Stimulated activated CD4-positive, alpha-beta T cell treated with anti-CD3 and anti-CD28 coated beads, Interleukin-1b, Interleukin-23, amount 100 ng/mL, for 48 hours (primary cell): ENCODE data around the gene ZKSCAN2.
A peak's percentile ranks its signal among the peaks of the same experiment; 100 is the strongest.

Source experiments
- DNase-seq: peaks from one replicate; pipeline ENCODE4 v3.0.0-alpha.2; 2020

Gene ZKSCAN2

GRCh38 chr16:25257470-25257955, at the start of gene ZKSCAN2:
ZKSCAN2 (minus strand) TSS chr16:25257845; CDS start chr16:25257127, 718 bp downstream.
- peak; percentile 86 for DNase-seq

- no peak for DNase-seq
Observed at GRCh38 chr16:25299792-25300590, 42.3 kb upstream of the ZKSCAN2 start.

GRCh38 chr16:25298165-25298872, 40.7 kb upstream of the ZKSCAN2 start:
- no peak for DNase-seq

DNA sequence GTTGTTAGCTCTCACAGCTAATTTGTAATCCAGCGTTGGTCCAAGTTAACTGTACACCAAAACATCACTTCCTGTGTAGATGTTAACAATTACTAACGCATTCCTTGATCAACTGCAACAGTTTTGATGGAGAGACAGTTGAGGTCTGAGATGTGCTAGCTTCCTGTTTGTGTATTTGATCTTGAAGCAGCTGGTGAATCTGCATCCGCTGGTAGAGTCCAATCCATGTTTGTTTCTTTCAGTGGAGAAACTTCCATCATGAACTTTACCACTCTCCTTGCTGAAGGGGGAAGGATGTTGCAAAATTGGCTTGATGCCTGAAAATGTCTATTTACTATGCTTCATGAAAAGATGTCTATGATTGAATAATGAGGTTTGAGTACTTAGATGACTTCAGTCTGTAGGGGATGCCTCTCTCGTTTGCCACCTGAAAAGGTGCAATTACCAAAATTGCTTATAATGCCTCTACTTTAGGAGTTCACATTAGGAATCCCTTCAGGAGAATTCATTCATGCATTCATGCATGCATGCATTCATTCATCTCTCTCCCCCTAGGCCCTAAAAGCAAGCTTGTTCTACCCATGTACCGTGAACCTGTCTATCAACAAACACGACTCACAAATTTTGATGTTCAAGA, 39.6 kb upstream of the ZKSCAN2 start:
- DNase-seq, result no peak

DNA sequence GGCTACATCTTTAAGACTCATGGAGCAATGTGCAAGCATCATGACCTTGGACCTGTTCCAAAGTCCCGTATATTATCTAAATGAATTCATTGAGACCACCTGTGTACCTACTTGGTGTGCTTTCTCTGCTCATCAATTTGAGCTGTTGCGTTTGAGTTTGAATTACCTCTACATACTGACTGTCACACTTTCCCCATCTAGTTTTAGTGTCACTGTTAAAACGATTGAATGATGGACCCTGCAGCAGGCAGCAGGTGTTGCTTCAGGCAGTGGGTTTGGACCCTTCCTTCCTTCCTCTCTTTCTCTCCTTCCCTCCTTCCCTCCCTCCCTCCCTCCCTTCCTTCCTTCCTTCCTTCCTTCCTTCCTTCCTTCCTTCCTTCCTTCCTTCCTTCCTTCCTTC, 33.9 kb upstream of the ZKSCAN2 start:
- DNase-seq, result no peak

DNA sequence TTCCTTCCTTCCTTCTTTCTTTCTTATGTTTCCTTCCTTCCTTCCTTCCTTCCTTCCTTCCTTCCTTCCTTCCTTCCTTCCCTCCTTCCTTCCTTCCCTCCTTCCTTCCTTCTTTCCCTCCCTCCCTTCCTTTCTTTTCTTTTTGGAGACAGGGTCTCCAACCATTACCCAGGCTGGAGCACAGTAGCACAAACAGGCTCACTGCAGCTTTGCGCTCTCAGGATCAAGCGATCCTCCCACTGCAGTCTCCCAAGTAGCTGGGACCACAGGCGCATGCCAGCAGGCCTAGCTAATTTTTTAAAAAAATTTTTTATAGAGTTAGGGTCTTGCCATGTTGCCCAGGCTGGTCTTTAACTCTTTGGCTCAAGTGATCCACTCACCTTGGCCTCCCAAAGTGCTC, 31.8 kb upstream of the ZKSCAN2 start:
- no peak for DNase-seq

- no peak for DNase-seq
Observed at GRCh38 chr16:25279491-25279890, 21.8 kb upstream of the ZKSCAN2 start.

- DNase-seq, result no peak
Observed at GRCh38 chr16:25271421-25271820, 13.8 kb upstream of the ZKSCAN2 start.

DNA sequence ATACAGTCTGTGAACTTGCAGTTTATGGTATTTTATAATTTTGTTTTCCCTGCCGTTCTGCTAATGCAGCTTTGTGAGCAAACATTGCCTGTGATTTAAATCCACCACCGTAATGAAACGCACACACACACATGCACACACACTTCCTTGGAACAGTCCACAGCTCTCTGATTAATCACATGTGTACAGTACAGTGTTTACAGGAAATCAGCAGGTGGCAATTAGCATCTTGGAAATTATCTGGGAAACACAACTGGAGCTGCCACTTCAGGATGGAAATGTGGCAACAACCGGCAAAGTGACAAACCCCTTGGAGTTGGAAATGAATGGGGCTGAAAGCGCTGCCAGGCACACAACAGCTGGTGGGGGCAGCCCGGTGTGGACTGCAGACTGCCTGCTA, 12.9 kb upstream of the ZKSCAN2 start:
- no peak for DNase-seq

- no peak for DNase-seq
Observed at GRCh38 chr16:25269879-25270278, 12.2 kb upstream of the ZKSCAN2 start.

DNA sequence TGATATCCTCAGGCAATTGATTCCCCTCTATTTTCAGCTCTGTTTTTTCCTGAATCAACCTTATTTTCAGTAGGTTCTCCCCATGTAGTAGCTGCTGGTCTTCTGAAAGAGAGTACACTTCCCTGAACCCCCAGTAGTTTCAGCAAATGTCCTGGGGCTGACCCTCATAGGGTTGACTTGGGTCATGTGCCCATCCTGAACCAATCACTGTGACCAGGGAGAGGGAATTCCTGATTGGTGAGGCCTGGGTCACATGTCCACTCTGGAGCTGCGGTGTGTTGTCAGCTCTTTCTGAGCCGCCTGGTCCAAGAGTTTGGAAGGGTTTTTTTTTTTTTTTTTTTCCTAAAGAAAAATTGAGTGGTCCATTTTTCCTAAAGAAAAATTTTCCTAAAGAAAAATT, 8.3 kb upstream of the ZKSCAN2 start:
- no peak for DNase-seq

GRCh38 chr16:25264597-25264996, 7.0 kb upstream of the ZKSCAN2 start:
- DNase-seq, result no peak

DNA sequence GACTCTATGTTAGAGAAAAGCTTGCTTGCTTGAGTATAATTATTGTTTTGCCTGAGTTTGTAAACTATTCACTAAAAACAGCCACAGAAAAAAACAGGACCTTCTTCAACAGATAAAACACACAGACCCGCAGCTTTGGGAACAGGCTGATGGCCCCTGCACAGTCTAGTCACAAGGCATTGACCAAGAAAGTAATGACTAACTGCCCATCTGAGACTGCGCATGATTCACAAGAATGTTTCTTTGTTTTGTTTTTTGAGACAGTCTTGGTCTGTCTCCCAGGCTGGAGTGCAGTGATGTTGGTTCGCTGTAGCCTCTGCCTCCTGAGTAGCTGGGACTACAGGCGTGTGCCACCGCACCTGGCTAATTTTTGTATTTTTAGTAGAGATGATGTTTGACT, 2.8 kb upstream of the ZKSCAN2 start:
- DNase-seq, result no peak

DNA sequence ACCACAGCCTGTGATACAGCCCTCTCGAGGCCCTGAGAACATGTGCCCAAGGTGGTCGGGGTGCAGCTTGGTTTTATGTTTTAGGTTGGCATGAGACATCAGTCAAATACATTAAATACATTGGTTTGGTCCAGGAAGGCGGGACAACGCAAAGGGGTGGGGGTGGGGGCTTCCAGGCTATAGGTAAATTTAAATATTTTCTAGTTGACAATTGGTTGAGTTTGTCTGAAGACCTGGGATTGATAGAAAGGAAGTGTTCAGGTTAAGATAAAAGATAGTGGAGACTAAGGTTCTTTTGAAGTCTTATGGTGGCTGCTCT, 1.2 kb upstream of the ZKSCAN2 start:
- DNase-seq, result peak; percentile 12

- DNase-seq, result peak; percentile 88
Observed at GRCh38 chr16:25257956-25258860, 563 bp upstream of the ZKSCAN2 start.

GRCh38 chr16:25256695-25257469, 763 bp downstream of the ZKSCAN2 start:
- no peak for DNase-seq

DNA sequence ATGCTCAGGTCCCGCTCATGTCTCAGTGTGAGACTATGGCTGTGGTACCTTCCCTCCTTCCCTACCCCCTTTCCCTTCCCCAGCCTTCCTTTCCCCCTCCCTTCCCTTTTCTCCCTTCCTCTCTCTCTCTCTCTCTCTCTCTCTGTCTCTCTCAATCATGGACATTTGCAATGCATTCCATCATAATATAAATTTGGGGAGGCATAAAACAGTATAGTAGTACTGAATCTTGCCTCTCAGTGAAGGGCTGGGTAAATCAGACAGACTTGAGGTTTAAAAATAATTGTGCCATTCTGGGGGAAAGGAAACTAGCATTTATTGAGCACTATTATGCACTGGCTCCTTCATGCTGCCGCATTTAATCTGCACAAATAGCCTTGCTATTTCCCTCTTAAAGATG, 4.3 kb downstream of the ZKSCAN2 start:
- DNase-seq, result no peak

- no peak for DNase-seq
Observed at GRCh38 chr16:25250467-25250866, 7.2 kb downstream of the ZKSCAN2 start.

DNA sequence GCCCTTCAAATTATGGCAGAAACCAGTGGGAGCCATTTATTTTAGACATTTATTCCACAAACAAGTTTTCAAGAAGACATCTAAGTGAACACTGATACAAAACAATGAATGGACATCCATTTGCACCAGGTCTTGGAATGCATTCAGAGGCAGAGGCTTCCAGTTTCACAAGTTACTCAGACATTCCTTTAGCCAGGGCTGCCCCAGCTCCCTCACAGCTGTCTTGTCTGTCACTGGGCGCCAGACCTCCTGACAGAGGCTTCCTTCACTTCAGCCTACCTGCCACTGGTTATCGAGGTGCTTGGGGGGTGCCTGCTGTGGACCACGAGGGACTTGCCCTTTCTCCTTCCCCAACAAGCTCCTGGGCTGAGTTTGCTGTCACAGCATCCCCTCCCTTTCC, 21.7 kb downstream of the ZKSCAN2 start:
- DNase-seq, result no peak

GRCh38 chr16:25228372-25228771, 29.3 kb downstream of the ZKSCAN2 start:
- no peak for DNase-seq

- DNase-seq, result no peak
Observed at GRCh38 chr16:25224731-25225319, 32.8 kb downstream of the ZKSCAN2 start.

- no peak for DNase-seq
Observed at GRCh38 chr16:25223964-25224363, 33.7 kb downstream of the ZKSCAN2 start.
